Stomach (tissue), 4 donors: ENCODE results near the gene ATP5MC2.

Source experiments
- POLR2A ChIP-seq, 4 donors: fragments of 450-650 bp; IDR thresholded peaks; one replicate each; pipeline ENCODE4 v1.6.1; 2016; ENCODE audit warnings: antibody characterized with exemption in 4 of 4, control low read depth in 2 of 4, mild to moderate bottlenecking in 1 of 4, moderate library complexity in 1 of 4
- TF ChIP-seq, protein P1 (sequence below), 7 experiments: fragments of 450-650 bp in 4 of 7; fragments of 200-600 bp in 3 of 7; sonication (generic) in 3 of 7; IDR thresholded peaks; one replicate each; pipeline ENCODE4 v1.5.1; 2016 to 2019; ENCODE audit warnings: antibody characterized with exemption in 7 of 7, control low read depth in 2 of 7, mild to moderate bottlenecking in 1 of 7

DNA sequence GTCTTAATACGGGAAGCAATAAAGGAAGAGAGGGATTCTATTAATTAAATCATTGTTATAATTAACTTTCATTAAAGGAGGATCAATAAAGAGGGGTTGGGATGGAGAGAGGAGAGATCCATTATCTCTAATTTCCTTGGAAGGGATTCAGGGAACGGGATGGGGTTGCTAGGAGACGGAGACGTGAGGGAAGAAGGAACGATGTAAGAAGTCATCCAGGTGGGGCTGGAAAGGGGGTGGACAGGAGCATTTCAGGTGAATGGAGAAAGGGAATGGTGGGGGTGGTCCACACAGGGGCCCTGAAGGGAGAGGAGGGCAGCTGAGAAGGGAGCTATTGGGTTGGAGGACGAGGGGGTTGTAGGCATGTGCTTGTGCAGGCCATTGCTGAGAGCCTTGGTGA lies 34.2 kb upstream of the ATP5MC2 start:
- TF ChIP-seq, protein P1, sequence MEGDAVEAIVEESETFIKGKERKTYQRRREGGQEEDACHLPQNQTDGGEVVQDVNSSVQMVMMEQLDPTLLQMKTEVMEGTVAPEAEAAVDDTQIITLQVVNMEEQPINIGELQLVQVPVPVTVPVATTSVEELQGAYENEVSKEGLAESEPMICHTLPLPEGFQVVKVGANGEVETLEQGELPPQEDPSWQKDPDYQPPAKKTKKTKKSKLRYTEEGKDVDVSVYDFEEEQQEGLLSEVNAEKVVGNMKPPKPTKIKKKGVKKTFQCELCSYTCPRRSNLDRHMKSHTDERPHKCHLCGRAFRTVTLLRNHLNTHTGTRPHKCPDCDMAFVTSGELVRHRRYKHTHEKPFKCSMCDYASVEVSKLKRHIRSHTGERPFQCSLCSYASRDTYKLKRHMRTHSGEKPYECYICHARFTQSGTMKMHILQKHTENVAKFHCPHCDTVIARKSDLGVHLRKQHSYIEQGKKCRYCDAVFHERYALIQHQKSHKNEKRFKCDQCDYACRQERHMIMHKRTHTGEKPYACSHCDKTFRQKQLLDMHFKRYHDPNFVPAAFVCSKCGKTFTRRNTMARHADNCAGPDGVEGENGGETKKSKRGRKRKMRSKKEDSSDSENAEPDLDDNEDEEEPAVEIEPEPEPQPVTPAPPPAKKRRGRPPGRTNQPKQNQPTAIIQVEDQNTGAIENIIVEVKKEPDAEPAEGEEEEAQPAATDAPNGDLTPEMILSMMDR (IDR thresholded peaks at IDR 0.05), result no peak
- TF ChIP-seq POLR2A (IDR thresholded peaks at IDR 0.05), result no peak
